Erythroblast (primary cell): ENCODE measurements around the gene C12orf75.
"Not testable (repeated sequence)": the region's sequence is repeated elsewhere in the genome, so short reads cannot be mapped to it uniquely, and the experiment has no call there.

Experiments
- GATA1 ChIP-seq: IDR thresholded peaks from 2 replicates; pipeline ENCODE4 v1.6.1; 2011; ENCODE audit warnings: low read depth, mild to moderate bottlenecking, control low read depth, low read length, moderate library complexity
- POLR2A ChIP-seq: IDR thresholded peaks from 2 replicates; pipeline ENCODE4 v1.6.1; 2011; ENCODE audit warnings: mild to moderate bottlenecking, low read length

DNA sequence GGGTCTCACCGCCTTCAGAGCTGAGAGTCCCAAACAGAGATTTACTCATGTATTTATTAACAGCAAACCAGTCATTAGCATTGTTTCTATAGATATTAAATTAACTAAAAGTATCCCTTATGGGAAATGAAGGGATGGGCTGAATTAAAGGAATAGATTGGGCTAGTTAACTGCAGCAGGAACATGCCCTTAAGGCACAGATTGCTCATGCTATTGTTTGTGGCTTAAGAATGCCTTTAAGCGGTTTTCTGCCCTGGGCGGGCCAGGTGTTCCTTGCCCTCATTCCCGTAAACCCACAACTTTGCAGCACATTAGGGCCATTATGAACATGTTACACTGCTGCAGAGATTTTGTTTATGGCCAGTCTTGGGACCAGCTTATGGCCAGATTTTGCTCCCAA lies 21.7 kb upstream of the C12orf75 start:
- TF ChIP-seq GATA1, POLR2A: not testable (repeated sequence)
